Ramos (cell line): ENCODE results near the gene HS6ST3.

ENCODE experiments used
- in situ Hi-C: fragments of 300-500 bp; cut with MboI; formaldehyde crosslinking; loops from one replicate; pipeline ENCODE4 v1.14.3; 2022; ENCODE audit warnings: low sequenced_read_pairs; ENCODE audit not compliant: unreplicated experiment

HS6ST3 gene

DNA sequence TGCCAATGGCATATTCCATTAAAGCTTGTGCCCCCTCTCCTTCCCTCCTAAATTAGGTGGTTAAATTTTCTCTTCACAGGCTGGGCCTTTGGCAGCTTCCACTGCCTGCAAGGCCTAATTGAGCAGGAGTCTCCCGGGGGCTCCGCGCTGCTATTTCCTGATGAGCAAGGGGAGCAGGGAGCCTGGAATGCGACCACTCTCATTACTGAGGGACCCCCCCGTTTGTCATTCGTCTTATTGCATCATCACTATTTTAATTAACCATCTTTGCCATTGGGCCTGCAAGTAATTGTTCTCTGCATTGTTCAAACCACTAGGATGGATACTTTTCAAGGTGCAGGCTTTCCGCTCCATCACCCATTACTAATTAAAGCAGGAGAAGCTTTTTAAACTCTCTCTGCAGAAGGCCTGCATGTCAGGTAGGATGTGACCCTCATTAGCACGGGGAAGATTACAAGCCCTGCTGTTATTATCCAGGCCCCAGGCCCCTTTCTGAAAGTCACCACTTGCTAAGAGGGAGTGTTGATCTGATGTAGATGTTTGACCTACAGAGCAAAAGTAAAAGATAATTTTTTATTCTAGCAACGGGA is 762.0 kb downstream of the HS6ST3 start:
- in situ Hi-C loops = no loop called here

DNA sequence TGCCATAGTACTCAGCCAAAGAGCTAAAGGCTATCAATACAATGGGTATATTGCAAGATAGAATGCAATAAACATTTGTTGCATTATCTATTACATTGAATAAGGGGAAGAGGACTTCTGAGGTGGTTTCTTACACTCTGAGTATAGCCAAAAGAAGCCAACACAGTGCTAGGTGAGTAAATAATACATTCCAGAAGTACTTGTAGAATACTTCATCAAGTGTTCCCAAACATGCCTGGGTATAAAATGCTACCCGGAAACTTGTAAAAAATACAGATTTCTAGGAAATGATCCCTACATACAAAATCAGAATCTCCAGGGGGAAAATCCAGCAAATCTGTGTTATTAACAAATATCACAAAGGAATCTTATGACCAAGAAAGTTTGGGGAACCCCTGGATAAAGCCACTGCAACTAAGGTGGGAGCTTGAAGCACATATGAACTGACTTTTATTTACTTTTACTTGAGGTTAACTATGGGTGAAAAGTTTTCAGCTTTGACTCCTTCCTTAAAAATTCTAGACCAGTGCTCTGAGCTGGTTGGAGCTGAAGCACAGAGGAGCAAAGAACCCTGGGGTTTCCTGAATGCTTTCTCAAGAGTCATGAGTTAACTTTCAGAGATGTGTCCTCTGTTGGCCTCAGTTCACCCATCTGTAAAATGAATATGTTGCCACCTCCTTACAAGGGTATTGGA is 768.4 kb downstream of the HS6ST3 start:
- in situ Hi-C loops = no loop called here

DNA sequence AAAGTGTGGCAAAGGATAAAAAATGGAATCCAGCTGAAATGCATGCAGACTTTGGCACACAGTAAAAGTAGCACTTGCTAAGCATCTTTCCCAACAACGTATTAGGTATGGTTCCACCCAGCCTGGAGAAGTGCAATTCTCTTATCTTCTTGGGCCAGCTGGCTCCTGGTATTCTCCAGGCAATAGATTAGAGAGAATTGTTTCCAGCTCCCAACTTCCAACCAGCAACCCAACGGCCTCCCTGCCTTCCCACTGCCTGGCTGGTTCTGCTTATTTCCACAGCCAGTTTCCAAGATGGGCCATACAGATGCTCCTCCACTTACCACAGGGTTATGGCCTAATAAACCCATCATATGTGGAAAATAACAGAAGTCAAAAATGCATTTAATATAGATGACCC is 771.0 kb downstream of the HS6ST3 start:
- in situ Hi-C loops = no loop called here

DNA sequence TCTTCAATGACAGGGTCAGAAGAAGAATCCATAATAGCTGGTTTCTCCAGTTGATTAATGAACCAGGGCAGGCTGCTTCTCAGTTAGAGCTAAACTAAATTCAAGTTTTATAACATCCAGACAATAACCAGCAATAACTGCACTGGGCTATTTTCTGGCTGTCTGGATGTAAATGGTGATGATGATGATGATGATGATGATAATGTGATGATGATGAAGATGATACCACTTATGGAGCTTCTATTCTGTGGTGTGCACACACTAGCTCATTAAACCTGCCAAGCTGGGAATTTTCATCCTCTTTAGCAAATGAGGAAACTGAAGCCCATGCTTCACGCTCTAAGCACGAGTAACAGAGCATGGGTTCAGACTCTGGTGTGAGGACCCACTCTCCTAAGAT is 772.2 kb downstream of the HS6ST3 start:
- in situ Hi-C loops = no loop called here

DNA sequence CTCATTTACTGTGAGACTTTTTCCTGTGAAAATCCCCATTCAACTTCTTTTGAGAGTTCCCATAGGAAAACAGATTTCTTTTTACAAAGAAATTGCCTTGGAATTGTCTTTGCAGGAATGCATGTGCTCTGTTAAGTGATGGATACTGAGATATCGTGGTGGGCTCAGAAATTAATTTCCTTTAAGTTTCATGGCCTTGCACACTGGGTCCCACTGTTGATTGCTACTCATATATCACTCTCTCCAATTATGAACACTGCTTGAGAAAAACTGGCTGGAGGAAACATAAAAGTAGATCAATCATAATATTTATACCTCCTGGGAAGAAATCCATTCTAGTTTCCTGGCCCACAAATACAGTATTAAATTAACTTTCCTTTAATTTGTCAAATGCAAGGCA is 773.1 kb downstream of the HS6ST3 start:
- in situ Hi-C loops = no loop called here

DNA sequence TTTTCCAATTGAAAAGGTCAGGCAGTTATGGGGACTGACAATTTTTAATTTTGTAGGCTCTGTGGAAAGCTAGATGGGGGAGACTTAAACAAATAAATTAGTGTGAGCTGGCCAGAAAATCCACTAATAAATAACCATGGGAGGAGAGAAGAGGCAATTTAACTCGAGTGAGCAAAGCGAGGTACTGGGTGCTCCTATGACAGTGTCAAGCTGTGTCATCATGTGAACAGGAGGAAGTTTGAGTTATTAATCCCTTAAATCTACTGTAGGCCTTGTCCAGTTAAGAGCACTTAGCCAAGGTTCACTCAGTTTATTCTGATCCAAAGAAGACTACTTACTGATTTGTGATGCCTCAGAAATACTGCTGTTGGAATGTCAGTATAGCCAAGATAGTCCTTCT is 781.6 kb downstream of the HS6ST3 start:
- in situ Hi-C loops = no loop called here

DNA sequence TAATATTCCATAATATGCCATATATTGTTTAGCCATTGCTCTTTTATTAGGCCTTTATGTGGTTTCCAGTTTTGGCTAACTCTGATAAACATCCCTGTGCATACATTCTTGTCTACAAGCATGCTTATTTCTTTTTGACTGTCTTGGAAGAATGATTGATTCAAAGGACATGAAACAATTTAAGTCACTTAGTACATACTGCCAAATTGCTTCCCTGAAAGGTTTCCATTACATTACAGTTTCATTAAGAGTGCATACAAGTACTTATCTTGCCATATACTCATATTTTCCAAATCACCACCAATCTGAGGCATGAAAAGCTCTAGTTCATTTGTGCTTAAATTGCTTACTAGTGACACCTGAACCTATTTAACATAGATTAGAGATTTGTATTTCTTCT is 790.5 kb downstream of the HS6ST3 start:
- in situ Hi-C loops = no loop called here
